GM12801 (cell line): ENCODE data around the gene COG3.

ENCODE experiments used
- CTCF ChIP-seq: IDR thresholded peaks from one replicate; pipeline ENCODE4 v1.5.1; 2011; ENCODE audit warnings: control low read depth; ENCODE audit not compliant: insufficient read length; ENCODE audit errors: extremely low read depth

The COG3 gene

GRCh38 chr13:45496942-45497341 is 32.2 kb downstream of the COG3 start:
- no peak for TF ChIP-seq CTCF

GRCh38 chr13:45500492-45501174 is 35.9 kb downstream of the COG3 start:
- no peak for TF ChIP-seq CTCF

- no peak for TF ChIP-seq CTCF
Measured at GRCh38 chr13:45501175-45501526, 36.4 kb downstream of the COG3 start.

- no peak for TF ChIP-seq CTCF
Measured at GRCh38 chr13:45503658-45504057, 38.9 kb downstream of the COG3 start.

- TF ChIP-seq CTCF: no peak
Measured at GRCh38 chr13:45506811-45507210, 42.1 kb downstream of the COG3 start.

GRCh38 chr13:45508776-45509175 is 44.0 kb downstream of the COG3 start:
- TF ChIP-seq CTCF: no peak

DNA sequence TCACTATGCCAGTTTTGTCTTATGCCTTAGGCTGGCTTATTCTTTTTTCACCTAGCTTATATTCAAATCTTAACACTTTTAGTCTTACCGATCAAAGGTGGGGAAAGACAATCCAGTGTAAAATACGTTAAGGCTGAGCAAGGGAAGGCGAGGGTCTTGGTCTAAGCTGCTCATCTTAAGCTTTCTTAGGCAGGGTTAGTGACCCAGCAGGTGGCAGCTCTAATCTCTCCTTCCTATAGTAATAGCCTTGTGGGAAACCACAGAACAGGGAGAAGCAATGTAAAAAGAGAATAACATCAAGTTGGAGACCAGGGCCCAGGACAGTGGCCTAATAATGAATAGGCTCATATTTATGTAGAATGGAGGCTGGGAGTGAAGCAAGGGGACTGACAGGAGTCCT is 45.9 kb downstream of the COG3 start:
- TF ChIP-seq CTCF: no peak
